ENCODE measurements around the gene PDE4C.

Gene PDE4C

DNA sequence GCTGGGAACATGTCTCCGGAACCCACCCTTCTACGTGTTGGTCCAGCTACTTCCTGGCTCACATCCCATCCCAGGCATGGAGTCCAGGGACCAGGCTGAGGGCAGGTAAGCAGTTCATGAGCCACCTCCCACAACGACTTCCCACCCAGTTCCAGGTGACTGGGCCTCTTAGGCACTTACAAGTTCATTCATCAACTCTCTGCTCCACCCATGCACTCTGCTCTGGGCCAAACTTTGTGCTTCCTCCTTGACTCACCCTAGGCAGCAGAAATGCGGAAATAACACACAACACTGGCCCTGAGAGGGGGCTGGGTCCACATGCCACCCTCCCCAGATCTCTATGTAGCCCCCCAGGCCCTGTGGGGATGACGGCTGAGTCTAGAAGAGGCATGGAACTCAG lies 27.5 kb upstream of the PDE4C start:
- TF ChIP-seq, protein P1, sequence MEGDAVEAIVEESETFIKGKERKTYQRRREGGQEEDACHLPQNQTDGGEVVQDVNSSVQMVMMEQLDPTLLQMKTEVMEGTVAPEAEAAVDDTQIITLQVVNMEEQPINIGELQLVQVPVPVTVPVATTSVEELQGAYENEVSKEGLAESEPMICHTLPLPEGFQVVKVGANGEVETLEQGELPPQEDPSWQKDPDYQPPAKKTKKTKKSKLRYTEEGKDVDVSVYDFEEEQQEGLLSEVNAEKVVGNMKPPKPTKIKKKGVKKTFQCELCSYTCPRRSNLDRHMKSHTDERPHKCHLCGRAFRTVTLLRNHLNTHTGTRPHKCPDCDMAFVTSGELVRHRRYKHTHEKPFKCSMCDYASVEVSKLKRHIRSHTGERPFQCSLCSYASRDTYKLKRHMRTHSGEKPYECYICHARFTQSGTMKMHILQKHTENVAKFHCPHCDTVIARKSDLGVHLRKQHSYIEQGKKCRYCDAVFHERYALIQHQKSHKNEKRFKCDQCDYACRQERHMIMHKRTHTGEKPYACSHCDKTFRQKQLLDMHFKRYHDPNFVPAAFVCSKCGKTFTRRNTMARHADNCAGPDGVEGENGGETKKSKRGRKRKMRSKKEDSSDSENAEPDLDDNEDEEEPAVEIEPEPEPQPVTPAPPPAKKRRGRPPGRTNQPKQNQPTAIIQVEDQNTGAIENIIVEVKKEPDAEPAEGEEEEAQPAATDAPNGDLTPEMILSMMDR (IDR thresholded peaks at IDR 0.05; ENCODE audit: low read depth, low read length, missing control alignments): no peak
- DNase-seq (ENCODE audit: low read depth): no peak
- H3K4me3 ChIP-seq (ENCODE audit: low read depth, low read length): no peak overlapping the region

DNA sequence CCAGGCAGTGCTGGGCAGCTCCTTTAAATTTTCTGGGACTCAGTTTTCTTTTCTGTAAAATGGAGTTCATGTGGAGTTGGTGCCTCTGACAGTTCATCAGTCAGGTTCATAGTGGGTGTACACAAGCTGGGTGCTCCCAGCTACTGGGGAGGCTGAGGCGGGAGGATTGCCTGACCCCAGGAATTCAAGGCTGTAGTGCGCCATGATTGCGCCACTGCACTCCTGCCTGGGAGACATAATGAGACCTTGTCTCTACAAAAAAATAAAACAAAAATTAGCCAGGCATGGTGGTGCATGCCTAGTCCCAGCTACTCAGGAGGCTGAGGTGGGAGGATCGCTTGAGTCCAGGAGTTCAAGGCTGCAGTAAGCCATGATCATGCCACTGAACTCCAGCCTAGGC lies 26.9 kb upstream of the PDE4C start:
- TF ChIP-seq, protein P1 (IDR thresholded peaks at IDR 0.05; ENCODE audit: low read depth, low read length, missing control alignments): no peak
- no peak overlapping the region for H3K4me3 ChIP-seq (ENCODE audit: low read depth, low read length)
- no peak for DNase-seq (ENCODE audit: low read depth)

DNA sequence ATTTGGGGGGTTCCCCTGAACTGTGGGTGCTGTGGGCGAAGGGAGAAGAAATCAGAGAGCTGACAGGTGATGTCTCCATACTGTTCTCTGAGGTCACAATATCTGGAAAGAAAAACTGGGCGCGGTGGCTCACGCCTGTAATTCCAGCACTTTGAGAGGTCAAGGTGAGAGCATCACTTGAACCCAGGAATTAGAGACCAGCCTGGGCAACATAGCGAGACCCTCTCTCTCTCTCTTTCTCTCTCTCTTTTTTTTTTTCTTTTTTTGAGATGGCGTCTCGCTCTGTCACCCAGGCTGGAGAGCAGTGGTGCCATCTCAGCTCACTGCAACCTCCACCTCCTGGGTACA lies 26.1 kb upstream of the PDE4C start:
- no peak for DNase-seq (ENCODE audit: low read depth)
- no peak overlapping the region for H3K4me3 ChIP-seq (ENCODE audit: low read depth, low read length)
- TF ChIP-seq, protein P1 (IDR thresholded peaks at IDR 0.05; ENCODE audit: low read depth, low read length, missing control alignments): no peak

DNA sequence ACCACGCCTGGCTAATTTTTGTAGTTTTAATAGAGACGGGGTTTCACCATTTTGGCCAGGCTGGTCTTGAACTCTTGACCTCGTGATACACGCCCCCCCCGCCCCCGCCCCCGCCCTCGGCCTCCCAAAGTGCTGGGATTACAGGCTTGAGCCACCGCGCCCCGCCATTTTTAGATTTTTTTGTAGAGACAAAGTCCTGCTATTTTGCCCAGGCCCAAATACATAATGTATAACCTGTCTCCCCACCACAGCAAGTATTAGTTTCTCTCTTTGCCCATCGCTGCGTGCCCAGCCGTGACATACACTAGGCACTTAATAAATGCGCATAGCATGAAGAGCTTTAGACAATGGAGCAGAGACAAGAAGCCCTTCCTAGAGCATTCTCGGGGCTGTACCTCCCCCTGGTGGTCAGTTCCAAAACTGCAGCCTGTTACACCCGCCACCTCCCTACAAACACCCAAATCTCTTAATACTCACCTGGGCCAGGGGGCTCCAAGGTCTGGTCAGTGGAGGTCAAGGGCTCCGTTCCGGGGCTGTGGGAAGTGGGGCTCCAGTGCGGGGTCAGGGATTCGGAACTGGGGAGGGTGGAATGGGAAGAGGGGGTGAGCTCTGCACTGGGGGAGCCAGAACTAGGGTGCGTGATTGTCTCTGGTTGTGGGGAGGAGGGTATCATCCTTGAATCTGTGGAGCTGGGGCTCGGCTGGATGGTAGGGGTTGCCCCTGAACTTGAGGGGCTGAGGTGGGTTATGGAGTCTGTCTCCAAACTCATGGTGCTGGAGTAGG lies 25.5 kb upstream of the PDE4C start:
- DNase-seq (ENCODE audit: low read depth): peak; percentile 48
- TF ChIP-seq, protein P1 (IDR thresholded peaks at IDR 0.05; ENCODE audit: low read depth, low read length, missing control alignments): peak; percentile 98
- no peak overlapping the region for H3K4me3 ChIP-seq (ENCODE audit: low read depth, low read length)

DNA sequence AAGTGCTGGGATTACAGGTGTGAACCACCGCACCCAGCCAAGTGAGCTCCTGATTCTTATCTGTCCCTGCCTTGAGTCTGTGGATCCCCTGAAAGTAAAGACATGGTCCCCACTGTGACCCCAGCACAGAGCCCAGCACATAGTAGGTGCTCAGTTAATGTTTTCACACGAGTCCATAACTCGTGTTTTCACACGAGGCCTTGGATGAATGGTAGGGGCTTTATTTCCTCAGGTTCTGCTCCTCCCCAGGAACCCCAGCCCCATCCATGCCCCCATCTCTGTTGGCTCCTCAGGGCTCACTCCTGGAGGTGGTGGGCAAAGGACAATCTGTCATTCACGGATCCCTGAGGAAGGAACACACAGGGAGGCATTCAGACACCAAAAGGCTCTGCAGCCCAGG lies 23.6 kb upstream of the PDE4C start:
- DNase-seq (ENCODE audit: low read depth): no peak
- no peak overlapping the region for H3K4me3 ChIP-seq (ENCODE audit: low read depth, low read length)
- TF ChIP-seq, protein P1 (IDR thresholded peaks at IDR 0.05; ENCODE audit: low read depth, low read length, missing control alignments): no peak

DNA sequence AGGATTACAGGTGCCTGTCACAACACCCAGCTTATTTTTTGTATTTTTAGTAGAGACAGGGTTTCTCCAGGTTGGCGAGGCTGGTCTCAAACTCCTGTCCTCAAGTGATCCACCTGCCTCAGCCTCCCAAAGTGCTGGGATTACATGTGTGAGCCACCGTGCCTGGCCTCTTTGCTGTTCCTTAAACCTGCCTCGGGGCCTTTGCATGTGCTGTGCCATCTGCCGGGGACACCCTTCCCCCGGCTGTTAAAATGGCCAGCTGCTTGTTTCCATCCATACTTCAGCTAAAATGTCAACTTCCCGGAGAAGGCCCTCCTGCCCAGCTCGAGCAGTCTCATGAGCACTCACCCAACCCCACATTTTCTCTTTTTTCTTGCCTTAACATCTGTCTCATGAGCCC lies 19.1 kb upstream of the PDE4C start:
- no peak for DNase-seq (ENCODE audit: low read depth)
- no peak overlapping the region for H3K4me3 ChIP-seq (ENCODE audit: low read depth, low read length)
- TF ChIP-seq, protein P1 (IDR thresholded peaks at IDR 0.05; ENCODE audit: low read depth, low read length, missing control alignments): no peak

DNA sequence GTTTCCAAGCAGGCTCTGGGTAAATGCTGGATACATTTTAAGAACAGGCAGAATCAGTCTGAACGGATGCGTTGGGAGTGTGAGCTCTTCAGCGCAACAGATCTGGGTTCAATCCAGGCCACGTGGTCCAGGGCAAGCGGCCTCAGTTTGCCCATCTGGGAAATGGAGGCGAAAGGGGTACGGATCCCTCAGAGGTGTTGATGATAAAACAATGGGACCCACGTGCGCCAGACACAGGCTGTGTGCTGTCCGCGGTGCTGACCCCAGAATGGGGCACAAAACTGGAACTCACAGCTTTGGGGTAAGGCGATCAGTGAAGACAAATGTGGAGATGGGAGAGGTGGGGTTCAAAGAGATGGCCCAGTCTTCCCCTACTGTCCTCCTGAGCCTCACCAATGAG lies 13.1 kb upstream of the PDE4C start:
- TF ChIP-seq, protein P1 (IDR thresholded peaks at IDR 0.05; ENCODE audit: low read depth, low read length, missing control alignments): no peak
- H3K4me3 ChIP-seq (ENCODE audit: low read depth, low read length): no peak overlapping the region
- DNase-seq (ENCODE audit: low read depth): no peak
